ENCODE data around the gene SRGAP1.

DNA sequence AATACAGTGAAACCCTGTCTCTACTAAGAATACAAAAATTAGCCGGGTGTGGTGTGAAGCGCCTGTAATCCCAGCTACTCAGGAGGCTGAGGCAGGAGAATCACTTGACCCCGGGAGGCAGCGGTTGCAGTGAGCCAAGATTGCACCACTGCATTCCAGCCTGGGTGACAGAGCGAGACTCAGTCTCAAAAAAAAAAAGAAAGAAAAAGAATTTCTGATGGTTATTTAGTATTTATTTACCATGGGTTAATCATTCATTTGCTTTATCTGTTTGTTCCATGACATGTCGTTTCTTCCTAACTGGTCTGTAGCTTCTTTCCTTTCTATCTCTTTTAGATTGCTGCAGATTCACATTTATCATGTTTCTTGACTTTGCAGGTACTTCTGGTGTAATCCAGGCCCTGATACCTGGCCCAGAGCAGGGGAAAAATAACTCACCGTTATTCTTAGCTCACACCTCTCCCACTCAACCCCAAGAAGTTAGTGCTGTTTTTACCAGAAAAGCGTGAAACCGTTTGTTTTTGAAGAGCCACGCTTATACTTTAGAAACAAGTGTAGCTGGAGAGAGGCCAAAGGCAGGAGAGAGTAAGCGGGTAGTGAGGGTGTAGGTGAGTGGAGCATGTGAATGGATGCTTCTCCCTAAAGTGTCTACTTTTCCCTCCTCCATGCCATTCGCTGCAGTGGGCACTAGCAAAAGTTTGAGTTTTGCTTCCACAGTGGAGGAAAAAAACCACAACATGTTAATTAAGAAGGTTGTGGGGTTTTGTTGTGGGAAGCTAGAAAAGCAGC, 45.4 kb downstream of the SRGAP1 start:
- TF ChIP-seq POLR2AphosphoS5 (IDR thresholded peaks at IDR 0.05): no peak
- TF ChIP-seq, protein P1, sequence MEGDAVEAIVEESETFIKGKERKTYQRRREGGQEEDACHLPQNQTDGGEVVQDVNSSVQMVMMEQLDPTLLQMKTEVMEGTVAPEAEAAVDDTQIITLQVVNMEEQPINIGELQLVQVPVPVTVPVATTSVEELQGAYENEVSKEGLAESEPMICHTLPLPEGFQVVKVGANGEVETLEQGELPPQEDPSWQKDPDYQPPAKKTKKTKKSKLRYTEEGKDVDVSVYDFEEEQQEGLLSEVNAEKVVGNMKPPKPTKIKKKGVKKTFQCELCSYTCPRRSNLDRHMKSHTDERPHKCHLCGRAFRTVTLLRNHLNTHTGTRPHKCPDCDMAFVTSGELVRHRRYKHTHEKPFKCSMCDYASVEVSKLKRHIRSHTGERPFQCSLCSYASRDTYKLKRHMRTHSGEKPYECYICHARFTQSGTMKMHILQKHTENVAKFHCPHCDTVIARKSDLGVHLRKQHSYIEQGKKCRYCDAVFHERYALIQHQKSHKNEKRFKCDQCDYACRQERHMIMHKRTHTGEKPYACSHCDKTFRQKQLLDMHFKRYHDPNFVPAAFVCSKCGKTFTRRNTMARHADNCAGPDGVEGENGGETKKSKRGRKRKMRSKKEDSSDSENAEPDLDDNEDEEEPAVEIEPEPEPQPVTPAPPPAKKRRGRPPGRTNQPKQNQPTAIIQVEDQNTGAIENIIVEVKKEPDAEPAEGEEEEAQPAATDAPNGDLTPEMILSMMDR (IDR thresholded peaks at IDR 0.05): no peak

All from stomach (tissue), 4 donors.